Measurements from ENCODE around the gene OR7C1.
"Not testable (repeated sequence)": the region's sequence is repeated elsewhere in the genome, so short reads cannot be mapped to it uniquely, and the experiment has no call there.

DNA sequence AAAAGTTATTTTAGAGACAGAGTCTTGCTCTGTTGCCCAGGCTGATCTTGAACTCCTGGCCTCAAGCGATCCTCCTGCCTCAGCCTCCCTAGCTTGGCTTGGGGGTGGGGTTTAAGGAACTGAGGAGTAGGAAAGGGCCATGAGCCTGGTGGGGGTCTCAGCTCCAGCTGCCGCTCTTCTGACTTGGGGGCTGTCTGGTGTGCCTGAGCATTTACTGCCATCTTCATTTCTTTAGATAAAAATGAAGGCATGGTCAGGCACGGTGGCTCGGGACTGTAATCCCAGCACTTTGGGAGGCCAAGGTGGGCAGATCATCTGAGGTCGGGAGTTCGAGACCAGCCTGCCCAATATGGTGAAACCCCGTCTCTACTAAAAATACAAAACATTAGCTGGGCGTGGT is 59.7 kb downstream of the OR7C1 start:
- TF ChIP-seq, protein P1, sequence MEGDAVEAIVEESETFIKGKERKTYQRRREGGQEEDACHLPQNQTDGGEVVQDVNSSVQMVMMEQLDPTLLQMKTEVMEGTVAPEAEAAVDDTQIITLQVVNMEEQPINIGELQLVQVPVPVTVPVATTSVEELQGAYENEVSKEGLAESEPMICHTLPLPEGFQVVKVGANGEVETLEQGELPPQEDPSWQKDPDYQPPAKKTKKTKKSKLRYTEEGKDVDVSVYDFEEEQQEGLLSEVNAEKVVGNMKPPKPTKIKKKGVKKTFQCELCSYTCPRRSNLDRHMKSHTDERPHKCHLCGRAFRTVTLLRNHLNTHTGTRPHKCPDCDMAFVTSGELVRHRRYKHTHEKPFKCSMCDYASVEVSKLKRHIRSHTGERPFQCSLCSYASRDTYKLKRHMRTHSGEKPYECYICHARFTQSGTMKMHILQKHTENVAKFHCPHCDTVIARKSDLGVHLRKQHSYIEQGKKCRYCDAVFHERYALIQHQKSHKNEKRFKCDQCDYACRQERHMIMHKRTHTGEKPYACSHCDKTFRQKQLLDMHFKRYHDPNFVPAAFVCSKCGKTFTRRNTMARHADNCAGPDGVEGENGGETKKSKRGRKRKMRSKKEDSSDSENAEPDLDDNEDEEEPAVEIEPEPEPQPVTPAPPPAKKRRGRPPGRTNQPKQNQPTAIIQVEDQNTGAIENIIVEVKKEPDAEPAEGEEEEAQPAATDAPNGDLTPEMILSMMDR (IDR thresholded peaks at IDR 0.05; ENCODE audit: low read length): not testable (repeated sequence)
- TF ChIP-seq EZH2 (IDR thresholded peaks at IDR 0.05; ENCODE audit: borderline replicate concordance, low read length): not testable (repeated sequence)

Data from OCI-LY1 (cell line).